HG03108 (cell line): Measurements from ENCODE around the gene SF3B2.
"Not testable (repeated sequence)": the region's sequence is repeated elsewhere in the genome, so short reads cannot be mapped to it uniquely, and the experiment has no call there.

Experiments
- ATAC-seq: cut with Tn5 transposase; IDR thresholded peaks from one replicate; pipeline ENCODE4 v1.9.1; 2021; ENCODE audit warnings: moderate library complexity; ENCODE audit not compliant: unreplicated experiment

SF3B2 gene, protein sequence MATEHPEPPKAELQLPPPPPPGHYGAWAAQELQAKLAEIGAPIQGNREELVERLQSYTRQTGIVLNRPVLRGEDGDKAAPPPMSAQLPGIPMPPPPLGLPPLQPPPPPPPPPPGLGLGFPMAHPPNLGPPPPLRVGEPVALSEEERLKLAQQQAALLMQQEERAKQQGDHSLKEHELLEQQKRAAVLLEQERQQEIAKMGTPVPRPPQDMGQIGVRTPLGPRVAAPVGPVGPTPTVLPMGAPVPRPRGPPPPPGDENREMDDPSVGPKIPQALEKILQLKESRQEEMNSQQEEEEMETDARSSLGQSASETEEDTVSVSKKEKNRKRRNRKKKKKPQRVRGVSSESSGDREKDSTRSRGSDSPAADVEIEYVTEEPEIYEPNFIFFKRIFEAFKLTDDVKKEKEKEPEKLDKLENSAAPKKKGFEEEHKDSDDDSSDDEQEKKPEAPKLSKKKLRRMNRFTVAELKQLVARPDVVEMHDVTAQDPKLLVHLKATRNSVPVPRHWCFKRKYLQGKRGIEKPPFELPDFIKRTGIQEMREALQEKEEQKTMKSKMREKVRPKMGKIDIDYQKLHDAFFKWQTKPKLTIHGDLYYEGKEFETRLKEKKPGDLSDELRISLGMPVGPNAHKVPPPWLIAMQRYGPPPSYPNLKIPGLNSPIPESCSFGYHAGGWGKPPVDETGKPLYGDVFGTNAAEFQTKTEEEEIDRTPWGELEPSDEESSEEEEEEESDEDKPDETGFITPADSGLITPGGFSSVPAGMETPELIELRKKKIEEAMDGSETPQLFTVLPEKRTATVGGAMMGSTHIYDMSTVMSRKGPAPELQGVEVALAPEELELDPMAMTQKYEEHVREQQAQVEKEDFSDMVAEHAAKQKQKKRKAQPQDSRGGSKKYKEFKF

DNA sequence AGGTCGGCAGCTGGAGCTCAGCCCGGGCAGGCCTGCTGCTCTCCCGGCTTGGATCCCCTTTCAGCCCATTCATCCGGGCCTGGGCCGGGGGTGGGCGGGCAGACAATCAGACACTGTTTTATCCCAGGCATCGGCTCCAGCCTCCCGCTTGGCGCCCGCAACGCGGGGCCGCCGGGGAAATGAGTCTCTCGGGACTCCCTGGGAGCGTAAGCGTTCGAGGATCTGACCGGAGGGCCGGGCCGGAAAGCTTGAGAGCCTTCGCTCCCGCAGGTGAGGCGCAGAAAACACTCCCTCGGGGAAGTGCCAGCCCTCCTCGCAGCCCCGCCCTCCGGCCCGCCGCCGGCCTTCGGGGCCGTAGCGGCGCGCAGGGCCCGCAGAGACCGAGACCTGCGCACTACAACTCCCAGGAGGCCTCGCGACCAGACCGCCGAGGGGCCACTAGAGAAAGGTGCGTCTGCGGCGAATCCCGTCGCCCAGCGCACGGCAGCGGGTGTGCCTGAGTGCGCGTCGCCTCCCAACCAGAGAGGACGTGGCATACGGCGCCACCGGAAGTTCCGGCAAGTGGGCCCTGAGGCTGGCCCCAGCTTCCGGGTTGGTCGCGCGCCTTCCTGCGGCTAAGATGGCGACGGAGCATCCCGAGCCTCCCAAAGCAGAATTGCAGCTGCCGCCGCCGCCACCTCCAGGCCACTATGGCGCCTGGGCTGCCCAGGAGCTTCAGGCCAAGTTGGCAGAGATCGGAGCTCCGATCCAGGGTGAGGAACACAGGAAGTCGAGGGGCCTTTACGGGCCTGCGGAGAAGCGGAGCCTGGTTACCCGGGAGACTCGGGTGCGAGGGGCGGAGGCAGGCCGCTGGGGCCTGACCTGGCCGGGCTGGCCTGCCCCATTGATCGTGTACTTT is at the start of gene SF3B2:
TSS of gene SF3B2 (plus strand) at position 599 of the 898 bp plus-strand sequence. CDS start at position 620, 21 bp downstream.
- ATAC-seq = peak; percentile 94

DNA sequence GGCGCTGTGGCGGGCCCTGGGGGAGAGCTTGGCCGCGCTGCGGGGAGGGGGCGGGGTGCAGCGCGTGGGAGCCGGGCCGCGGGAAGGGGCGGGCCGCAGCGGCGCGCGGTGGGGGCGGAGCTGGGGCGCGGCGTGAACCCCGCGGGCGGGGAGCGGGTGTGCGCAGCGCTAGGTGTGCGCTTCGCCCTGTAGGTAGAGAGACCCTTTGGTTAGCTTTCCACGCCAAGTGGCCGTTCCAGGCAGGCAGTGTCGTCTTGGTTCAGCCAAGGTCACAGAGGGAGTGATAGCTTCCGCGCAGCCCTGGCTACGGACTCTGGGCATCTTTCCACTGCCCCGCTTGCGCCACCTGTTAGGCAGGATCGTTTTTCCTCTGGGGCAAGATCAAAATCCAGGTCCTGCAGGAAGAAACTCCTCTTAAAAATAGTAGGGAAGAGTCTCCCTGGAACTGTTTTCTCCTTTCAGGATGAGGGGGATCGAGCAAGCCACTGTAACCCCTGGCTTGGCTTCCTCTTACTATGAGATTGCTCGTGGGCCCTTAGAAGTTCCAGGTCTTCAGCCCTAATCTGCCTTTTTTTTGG is 49.4 kb upstream of the SF3B2 start:
- peak; percentile 31 for ATAC-seq

DNA sequence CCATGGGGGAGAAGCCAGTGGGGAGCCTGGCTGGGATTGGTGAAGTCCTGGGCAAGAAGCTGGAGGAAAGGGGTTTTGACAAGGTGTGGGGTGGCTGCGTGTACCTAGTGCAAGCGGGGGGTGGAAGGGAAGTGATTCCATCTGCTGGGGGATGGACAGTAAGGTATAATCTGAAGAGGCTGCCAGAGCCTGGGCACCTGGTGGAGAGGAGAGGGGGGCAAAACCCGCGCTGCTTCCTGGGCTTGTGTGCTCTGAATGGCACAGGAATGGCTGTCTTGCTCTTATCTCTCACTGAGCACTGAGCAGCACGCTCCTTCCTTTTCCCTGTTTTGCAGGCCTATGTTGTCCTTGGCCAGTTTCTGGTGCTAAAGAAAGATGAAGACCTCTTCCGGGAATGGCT is 48.9 kb upstream of the SF3B2 start:
- ATAC-seq = no peak

DNA sequence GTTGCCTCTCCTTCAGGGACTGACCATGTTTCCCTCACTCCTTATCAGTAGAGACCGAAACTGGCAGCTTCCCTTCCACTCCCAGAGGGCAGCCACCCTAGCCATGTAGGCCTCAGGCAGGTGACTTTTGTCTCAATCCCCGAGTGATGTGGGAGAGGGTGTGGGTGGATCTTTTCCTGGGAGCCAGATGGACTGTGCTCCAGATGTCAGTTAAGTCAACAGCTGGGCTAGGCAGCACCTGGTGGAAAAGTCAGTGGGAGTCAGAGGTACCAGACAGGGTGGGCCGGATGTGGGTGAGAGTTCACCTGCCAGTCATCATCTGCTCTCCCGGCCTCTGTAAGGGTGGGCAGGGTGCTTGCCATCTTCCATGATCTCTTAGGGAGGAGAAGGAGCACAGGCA is 48.0 kb upstream of the SF3B2 start:
- no peak for ATAC-seq

DNA sequence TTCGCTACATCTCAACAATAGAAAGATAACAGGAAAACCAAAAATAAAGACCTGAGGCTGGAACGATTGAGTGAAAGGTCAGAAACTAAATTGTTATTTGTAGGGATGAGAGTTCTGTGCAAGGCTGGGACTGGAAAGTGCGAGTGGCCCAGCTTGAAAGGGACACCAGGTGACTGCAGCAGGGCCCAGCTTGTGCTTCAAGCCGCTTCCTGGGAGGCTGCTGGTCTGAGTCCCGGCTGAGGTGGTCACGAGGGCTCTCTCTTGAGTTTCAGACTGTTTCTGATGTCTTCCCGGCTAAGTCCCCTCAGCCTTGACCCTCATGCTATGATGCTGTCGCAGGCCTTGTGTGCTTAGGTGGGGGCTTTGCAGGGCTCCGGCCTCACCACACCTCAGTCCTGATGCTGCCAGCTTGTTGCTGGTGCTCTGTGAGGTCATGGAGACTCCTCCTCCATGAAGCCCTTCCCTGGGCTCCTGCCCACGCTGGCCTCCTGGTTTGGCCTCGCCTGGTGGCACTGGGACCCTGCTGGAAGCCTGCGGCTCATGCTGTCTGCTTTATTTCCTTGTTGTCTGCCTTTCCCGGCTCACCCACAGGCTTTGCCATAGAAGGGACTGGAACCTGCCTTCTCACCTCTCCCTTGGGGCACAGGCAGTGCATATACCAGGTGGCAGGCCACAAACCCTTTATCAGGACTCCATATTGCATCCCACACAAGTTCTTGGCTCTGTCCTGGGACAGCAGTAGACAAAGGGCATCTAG is 45.9 kb upstream of the SF3B2 start:
- ATAC-seq = no peak

DNA sequence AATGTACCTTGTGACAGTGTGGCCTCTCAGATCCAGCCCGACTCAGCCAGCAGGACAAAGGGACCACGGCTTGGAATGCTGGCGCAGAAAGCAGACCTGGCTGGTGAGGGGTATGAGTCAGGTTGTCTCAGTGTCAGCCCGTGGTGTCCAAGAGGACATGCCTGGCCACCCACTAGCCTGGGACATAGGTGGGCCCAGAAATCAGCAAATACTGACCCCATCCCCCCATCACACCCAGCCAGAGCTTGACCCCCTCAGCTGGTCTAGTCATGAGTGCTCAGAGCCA is 45.3 kb upstream of the SF3B2 start:
- ATAC-seq = no peak

DNA sequence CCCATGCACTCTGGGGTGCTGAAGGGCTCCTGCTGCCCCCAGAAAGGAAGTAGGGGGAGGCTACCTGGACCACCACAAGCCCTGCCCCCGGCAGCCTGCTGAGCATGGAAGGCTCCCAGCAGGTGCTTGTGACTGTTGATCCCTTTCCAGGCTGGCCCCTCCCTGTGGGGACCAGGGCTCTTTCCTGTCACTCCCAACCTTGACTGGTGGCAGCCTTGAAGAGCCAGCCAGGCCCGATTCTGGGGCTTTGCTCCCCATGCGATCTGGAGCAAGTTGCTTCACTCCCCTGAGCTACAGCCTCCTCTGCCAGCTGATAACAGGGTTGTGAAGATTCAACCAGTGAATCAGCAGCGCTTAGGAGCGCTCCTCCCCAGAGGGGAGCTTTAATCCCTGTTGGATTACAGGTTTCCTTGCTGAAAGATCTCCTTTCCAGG is 44.9 kb upstream of the SF3B2 start:
- ATAC-seq = no peak

DNA sequence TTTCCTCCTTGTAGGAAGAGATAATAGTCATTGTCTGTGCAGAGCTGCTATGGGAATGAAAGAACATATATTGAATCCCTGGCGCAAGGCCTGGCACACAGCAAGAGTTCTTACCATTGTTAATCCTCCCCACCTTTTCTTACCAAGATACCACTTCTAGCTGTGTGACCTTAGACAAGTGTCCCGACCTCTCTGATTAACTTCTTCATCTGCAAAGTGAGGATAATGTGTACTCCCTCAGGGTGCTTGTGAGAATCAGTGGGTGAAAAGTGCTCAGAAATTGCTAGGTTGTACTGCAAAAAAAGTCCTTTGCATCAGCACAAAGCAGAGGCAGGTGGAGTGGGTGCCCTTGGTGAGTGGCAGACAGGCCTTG is 44.1 kb upstream of the SF3B2 start:
- no peak for ATAC-seq

DNA sequence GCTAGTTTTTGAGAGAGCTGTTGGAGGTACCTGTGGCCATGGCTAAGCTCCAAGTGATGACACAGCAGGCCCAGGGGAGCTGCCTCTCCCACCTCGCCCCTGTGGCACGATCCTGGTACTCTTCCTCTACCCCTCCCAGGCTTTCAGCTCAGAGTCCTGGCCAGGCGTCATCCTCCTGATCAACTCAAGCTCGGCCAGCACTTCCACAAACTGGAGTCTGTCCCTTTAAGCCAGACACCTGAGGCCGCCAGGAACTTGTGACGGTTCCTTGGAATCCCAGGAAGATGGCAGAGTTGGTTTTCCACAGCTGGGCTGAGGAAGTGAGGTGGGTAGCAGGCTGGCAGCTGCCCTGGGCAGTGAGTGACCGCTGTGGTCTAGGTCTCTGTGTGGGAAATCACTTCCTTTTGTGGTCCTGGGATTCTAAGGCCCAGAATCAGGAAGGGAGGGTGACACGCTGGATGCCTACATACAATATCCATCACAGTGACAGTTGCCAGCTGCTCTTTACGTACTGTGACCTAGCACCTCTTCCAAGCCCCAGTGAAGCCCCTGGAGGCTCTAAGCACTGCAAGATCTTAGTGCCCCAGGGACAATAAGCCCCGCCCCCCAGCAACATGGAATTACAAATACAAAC is 43.6 kb upstream of the SF3B2 start:
- no peak for ATAC-seq

DNA sequence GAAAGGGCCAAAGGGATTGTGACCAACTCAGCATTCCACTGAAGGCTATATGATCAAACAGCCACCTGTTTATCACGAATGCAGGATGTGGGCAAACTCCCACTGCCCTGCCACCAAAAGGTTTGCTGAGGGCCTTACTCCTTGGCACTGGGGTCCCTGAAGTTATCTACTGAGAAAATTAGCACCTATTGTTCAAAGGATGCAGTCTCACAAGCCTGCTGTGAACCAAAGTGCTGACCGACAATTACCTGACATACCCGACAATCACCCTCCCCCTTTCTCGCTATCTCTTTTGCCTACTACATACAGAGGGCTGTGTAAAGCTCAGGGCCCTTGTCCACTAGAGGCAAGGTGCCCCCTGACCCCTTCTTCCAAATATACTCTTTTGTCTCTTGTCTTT is 42.1 kb upstream of the SF3B2 start:
- not testable (repeated sequence) for ATAC-seq

DNA sequence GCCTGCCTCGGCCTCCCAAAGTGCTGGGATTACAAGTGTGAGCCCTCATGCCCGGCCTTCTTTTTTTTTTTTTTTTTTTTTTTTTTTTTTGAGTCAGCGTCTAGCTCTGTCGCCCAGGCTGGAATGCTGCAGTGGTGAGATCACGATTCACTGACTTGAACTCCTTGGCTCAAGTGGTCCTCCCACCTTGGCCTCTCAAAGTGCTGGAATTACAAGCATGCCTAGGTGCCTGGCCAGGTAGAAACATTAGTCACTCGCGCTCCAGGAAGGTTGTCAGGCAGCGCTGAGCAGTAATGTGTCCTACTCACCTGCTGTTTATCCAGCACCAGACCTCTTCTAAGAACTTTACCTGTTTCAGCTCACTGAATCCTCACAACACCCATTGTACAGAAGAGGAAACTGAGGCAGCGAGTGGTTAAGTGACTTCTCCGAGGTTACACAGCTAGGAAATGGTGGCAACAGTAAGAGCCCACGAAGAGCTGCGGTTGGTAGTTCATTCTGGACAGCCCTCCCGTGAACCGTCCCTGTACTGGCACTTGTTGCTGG is 40.9 kb upstream of the SF3B2 start:
- no peak for ATAC-seq

DNA sequence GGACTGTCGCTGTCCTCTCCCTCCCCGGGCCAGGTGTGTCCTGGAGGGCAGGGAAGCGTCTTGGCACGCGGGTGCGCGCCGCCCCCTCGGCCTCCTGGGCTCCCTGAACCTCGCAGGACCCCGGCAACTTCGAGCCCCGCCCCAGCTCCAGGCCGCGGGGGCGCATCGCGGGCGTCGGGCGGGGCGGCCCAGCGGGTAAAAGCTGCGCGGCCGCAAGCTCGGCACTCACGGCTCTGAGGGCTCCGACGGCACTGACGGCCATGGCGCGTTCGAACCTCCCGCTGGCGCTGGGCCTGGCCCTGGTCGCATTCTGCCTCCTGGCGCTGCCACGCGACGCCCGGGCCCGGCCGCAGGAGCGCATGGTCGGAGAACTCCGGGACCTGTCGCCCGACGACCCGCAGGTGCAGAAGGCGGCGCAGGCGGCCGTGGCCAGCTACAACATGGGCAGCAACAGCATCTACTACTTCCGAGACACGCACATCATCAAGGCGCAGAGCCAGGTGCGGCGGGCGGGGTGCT is 40.3 kb upstream of the SF3B2 start, which contains the start of gene CST6:
TSS of gene CST6 (plus strand) at position 224 of the 519 bp plus-strand sequence. CDS start at position 261, 37 bp downstream.
- no peak for ATAC-seq

DNA sequence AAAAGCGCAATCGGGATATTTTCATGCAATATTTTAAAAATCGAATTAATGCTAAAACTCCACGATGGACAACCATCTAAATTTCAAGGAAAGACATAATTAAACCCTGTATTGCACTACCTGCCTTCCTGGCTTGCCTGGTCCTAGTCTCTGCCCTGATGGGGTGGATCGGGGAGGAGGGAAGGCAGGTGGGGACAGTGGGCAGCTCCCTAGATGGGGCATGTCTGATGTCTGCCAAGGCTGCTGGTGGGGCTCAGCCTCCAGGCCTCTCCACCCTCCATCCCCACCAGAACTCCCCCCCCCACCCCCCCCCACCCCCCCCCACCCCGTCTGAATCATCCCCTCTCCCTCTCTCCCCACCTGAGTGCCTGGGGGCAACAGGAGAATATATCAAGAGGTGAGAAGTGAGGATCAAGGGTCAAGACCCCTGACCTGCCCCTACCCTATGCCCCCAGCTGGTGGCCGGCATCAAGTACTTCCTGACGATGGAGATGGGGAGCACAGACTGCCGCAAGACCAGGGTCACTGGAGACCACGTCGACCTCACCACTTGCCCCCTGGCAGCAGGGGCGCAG is 39.7 kb upstream of the SF3B2 start:
- no peak for ATAC-seq

DNA sequence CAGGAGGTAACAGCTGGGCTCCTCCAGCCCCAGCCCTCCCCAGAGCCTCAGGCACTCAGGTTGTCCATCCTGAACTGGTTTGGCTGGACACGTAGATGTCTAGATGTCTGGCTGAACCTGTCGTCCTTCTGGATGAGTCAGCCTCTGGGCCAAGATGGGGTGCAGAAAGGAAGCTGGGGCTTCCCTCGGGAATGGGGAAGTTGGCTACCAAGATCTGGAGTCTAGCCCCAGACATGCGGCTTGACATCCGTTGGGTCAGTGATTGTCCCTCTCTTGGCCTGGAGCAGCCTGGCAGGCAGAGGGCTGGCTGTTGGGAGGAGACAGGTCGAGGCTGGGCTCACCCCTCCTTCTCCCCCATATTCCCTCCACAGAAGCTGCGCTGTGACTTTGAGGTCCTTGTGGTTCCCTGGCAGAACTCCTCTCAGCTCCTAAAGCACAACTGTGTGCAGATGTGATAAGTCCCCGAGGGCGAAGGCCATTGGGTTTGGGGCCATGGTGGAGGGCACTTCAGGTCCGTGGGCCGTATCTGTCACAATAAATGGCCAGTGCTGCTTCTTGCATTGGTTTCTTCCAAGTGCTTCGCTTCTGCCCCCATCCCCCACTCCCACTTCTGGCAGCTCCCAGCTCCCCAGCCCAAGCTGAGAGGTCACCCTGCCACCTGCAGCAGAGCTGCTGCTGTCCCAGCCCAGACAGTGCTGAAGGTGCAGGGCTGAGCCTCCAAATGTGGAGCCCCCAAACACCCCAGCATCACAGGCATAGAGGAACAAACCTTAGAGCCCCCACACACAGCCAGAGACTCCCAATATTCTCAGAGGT is 39.0 kb upstream of the SF3B2 start:
- ATAC-seq = no peak

DNA sequence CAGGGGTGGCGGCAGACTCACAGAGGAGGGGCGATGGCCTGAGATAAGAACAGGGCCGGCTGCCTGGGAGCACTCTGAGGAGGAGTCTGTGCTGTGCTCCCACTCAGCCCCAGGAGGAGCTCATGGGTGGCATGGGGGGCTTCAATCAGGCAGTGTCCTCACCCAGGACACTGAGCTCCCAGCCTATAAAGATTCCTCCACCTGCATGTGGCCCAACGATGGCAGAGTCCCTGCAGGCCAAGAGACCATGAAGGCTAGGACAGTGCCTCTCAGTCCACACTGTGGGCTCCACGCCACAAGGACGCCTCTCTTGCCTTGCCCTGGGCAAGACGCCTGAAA is 38.4 kb upstream of the SF3B2 start:
- no peak for ATAC-seq

DNA sequence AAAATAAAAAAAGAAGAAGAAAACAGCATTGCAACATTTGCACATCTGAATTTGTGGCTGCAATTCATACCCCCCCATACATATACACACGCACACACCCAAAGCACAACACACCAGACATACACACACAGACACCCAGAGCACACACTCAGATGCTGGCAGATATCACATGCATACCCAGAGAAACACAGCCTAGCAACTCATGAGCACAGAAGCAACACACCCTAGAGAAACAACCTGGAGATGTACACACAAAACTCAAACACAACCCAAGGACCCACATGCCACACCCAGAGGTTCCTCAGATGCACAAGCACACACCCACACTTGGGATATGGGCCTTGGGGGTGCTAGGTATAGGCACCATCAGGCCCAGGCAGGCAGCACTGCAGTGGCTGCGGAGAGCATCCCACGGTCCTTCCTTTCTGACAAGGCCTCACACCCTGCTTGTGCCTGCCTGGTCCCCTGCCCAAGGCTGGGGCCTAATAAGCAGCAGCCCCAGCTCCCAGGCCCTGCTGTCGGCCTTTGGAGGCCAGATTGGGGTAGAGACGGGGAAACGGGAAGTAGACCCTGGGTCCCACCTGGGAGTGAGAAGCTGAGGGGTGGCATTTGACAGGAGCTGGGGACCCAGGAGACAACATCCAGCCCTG is 37.2 kb upstream of the SF3B2 start:
- ATAC-seq = no peak

DNA sequence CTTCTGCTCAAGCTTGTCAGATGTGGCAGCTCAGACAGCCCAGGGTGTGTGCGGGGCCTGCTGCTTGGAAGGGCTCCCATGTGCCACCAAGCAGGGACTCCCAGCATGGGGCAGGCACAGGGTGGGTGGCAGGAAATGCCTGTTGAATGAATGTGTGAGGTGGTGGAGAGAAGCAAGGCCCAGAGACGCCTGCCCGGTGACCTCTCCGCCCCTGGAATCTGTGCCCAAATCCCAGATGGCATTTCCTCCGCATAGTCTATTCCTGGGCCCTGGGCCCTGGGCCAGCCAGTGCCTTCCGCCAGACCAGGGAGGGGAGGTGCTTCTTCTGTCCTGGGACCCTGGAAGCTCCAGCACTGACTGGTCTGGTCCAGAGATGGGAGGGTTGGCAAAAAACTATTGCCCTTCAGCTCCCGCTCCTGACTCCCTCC is 36.7 kb upstream of the SF3B2 start:
- no peak for ATAC-seq
